HG02884 (cell line): ENCODE data around the gene ZACN.
"Not testable (repeated sequence)": the region's sequence is repeated elsewhere in the genome, so short reads cannot be mapped to it uniquely, and the experiment has no call there.

ENCODE experiments used
- ATAC-seq: cut with Tn5 transposase; IDR thresholded peaks from one replicate; pipeline ENCODE4 v1.9.1; 2021; ENCODE audit warnings: mild to moderate bottlenecking, moderate library complexity; ENCODE audit not compliant: unreplicated experiment

ZACN gene

GRCh38 chr17:76053246-76054111 is 25.5 kb upstream of the ZACN start:
- ATAC-seq = no peak

GRCh38 chr17:76054112-76054476 is 24.9 kb upstream of the ZACN start:
- no peak for ATAC-seq

- ATAC-seq = no peak
Observed at GRCh38 chr17:76056882-76057281, 22.1 kb upstream of the ZACN start.

- ATAC-seq = not testable (repeated sequence)
Observed at GRCh38 chr17:76058264-76058663, 20.7 kb upstream of the ZACN start.

- no peak for ATAC-seq
Observed at GRCh38 chr17:76063875-76064546, 15.0 kb upstream of the ZACN start.

- no peak for ATAC-seq
Observed at GRCh38 chr17:76065775-76066174, 13.2 kb upstream of the ZACN start.

GRCh38 chr17:76071531-76072147 is 7.3 kb upstream of the ZACN start:
- ATAC-seq = no peak

- peak; percentile 78 for ATAC-seq
Observed at GRCh38 chr17:76072148-76072858, 6.7 kb upstream of the ZACN start, which contains the start of gene SRP68. Gene SRP68, minus strand, starts transcription at chr17:76072517. Its CDS starts 26 bp downstream, at chr17:76072491.

GRCh38 chr17:76074390-76075363 is 4.3 kb upstream of the ZACN start, which contains the start of gene GALR2:
Gene GALR2, plus strand, starts transcription at chr17:76074781. Its CDS starts 103 bp downstream, at chr17:76074884.
- ATAC-seq = no peak

- no peak for ATAC-seq
Observed at GRCh38 chr17:76075364-76076145, 3.4 kb upstream of the ZACN start.

- no peak for ATAC-seq
Observed at GRCh38 chr17:76076146-76076764, 2.7 kb upstream of the ZACN start.

- ATAC-seq = no peak
Observed at GRCh38 chr17:76076765-76077583, 2.0 kb upstream of the ZACN start.

GRCh38 chr17:76077584-76078110 is 1.3 kb upstream of the ZACN start:
- ATAC-seq = no peak

- ATAC-seq = not testable (repeated sequence)
Observed at GRCh38 chr17:76078370-76078769, 612 bp upstream of the ZACN start.

- ATAC-seq = no peak
Observed at GRCh38 chr17:76079535-76079955, 563 bp downstream of the ZACN start.

- ATAC-seq = no peak
Observed at GRCh38 chr17:76079956-76080767, 1.2 kb downstream of the ZACN start.
